Activated CD4-positive, alpha-beta T cell treated with anti-CD3 and anti-CD28 coated beads for 36 hours (primary cell): ENCODE data around the gene UBXN7. TPM values are rescaled to one million over a fixed set of nuclear protein-coding genes. Genes with fewer than 3 reads are reported as not detected.
"Not testable (repeated sequence)": the region's sequence is repeated elsewhere in the genome, so short reads cannot be mapped to it uniquely, and the experiment has no call there.

Experiments
- ATAC-seq: fragments of 200-7000 bp; cut with Tn5 transposase; one replicate; pipeline ENCODE4 v1.10.0; 2021; ENCODE audit warnings: mild to moderate bottlenecking, moderate library complexity
- CTCF ChIA-PET: fragments of 350-600 bp; sonication (Branson Sonifier 250); formaldehyde crosslinking; loops from one replicate; lab custom pipeline; 2021; ENCODE audit warnings: antibody characterized with exemption; lab: Charles Lee
- POLR2A ChIA-PET: fragments of 350-600 bp; sonication (Branson Sonifier 250); formaldehyde crosslinking; loops from one replicate; lab custom pipeline; 2021; ENCODE audit warnings: antibody characterized with exemption, inconsistent platforms; lab: Charles Lee
- DNase-seq: peaks from one replicate; pipeline ENCODE4 v3.0.0-alpha.2; 2020
- H3K27ac Mint-ChIP-seq: one replicate; pipeline ENCODE4 v1.8.0; 2021; ENCODE audit warnings: mixed read lengths
- H3K27me3 Mint-ChIP-seq: one replicate; pipeline ENCODE4 v1.8.0; 2021; ENCODE audit warnings: mixed read lengths
- H3K36me3 Mint-ChIP-seq: one replicate; pipeline ENCODE4 v1.8.0; 2021; ENCODE audit warnings: low read depth, mixed read lengths
- H3K4me1 Mint-ChIP-seq: one replicate; pipeline ENCODE4 v1.8.0; 2021; ENCODE audit warnings: mixed read lengths
- H3K4me3 Mint-ChIP-seq: one replicate; pipeline ENCODE4 v1.8.0; 2021; ENCODE audit warnings: mild to moderate bottlenecking, moderate library complexity, mixed read lengths
- H3K9me3 Mint-ChIP-seq: one replicate; pipeline ENCODE4 v1.8.0; 2021; ENCODE audit warnings: low read depth, mixed read lengths
- intact Hi-C, 2 experiments: fragments of 100-400 bp; cut with DNase I in 1 of 2; cut with micrococcal nuclease in 1 of 2; formaldehyde crosslinking; loops; one replicate each; pipeline versions ENCODE4 v1.14.2 to v1.15.1; 2022 to 2024; cut with DNase I, micrococcal nuclease
- total RNA-seq, 2 experiments: library from RNA; stranded (reverse); gene quantifications; one replicate each; pipeline ENCODE4 v1.2.3, GENCODE V29; 2021

The UBXN7 gene
- total RNA-seq, 2 experiments from 2014 or later = 67.2 to 102 TPM

GRCh38 chr3:196356556-196356955 is 75.7 kb downstream of the UBXN7 start:
- POLR2A ChIA-PET = no interaction called here
- Mint-ChIP-seq H3K36me3 (peaks cover 39% of the 10 kb centered on the region), H3K4me3 (no peak overlapping the region), H3K27me3 (no peaks in the 10 kb centered on the region), H3K4me1 (peaks cover 9% of the 10 kb centered on the region), H3K27ac (no peak overlapping the region), H3K9me3 (no peaks in the 10 kb centered on the region)
- CTCF ChIA-PET = interaction anchor here (1.6 kb wide), 1 partner anchor 103 kb away, joined by 4 read pairs; no protein-coding TSS in a partner anchor
- no peak for DNase-seq
- ATAC-seq = no peak
- intact Hi-C loops = no loop called here

DNA sequence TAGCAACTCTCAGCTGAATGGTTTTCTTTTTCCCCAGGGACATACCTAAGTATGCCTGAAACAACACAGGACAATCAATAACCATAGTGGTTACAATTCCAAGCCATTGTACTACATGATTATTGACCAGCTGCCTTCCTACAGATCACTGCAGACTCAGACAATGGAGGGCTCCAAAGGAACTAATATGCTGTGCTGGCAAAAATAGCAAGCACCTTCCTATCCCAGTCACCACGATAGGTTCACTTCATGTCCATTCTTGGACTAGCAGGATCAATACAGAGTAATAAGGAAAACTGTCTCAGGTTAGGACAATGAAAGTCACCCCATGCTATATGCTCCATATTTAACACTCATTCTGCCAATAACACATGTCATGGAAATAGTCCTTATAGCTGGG is 76.6 kb downstream of the UBXN7 start:
- intact Hi-C loops = no loop called here
- ChIA-PET POLR2A (no interaction called here), CTCF (interaction anchor here (0.6 to 0.8 kb wide), 2 partner anchors 56 to 131 kb away, joined by 4 to 5 read pairs; no protein-coding TSS in a partner anchor)
- no peaks in the 10 kb centered on the region for H3K27me3 Mint-ChIP-seq
- no peak for DNase-seq
- ATAC-seq = no peak
- H3K27ac Mint-ChIP-seq = no peak overlapping the region
- H3K36me3 Mint-ChIP-seq = peaks cover 34% of the 10 kb centered on the region
- H3K4me1 Mint-ChIP-seq = peaks cover 9% of the 10 kb centered on the region
- H3K4me3 Mint-ChIP-seq = no peak overlapping the region
- H3K9me3 Mint-ChIP-seq = no peaks in the 10 kb centered on the region

DNA sequence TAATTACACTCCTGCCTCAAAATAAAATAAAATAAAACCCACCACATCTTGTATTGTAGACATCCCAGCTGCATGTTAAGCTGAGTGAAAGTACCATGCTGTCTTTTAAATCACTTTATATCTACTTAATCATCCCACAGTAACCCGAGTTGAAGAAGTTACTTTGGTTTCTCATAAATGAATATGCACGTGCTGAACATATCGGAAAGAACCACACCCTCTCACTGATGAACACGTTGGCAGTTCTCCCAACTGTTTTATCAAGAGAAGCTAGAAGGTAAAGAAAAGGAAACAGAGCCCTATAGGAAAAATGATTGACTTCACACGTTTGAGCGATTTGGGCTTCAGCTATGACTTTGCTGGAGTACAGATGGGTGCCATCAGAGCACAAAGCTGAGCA is 78.1 kb downstream of the UBXN7 start:
- Mint-ChIP-seq H3K27ac (no peak overlapping the region), H3K9me3 (no peaks in the 10 kb centered on the region), H3K4me3 (no peak overlapping the region), H3K27me3 (no peaks in the 10 kb centered on the region), H3K36me3 (peaks cover 30% of the 10 kb centered on the region), H3K4me1 (peaks cover 6% of the 10 kb centered on the region)
- intact Hi-C loops = no loop called here
- DNase-seq (no peak), ATAC-seq (no peak)
- ChIA-PET POLR2A (interaction anchor here (0.6 kb wide), 1 partner anchor 112 kb away, joined by 4 read pairs; no protein-coding TSS in a partner anchor), CTCF (interaction anchor here (0.7 kb wide), 1 partner anchor 138 kb away, joined by 3 read pairs; no protein-coding TSS in a partner anchor)

DNA sequence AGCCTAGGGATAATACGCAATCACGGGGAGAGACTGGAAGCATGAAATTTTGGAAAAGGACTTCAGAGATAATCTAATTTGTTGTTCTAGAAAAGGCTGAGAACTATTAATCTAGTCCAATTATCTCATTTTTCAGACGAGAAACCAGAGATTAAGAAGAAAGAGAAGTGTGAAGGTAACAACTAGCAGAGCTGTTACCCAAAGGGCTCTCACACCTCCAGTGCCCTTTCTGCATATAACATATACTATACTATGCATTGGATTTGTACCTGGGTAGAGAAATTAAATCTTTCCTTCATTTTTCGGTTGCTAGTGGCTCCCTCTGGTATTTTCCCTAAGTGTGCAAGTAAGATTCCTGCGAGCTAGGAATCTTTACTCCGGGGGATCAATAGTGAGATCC is 80.7 kb downstream of the UBXN7 start:
- ChIA-PET POLR2A (no interaction called here), CTCF (interaction anchor here (0.6 to 0.7 kb wide), 2 partner anchors 10 to 13 kb away, joined by 3 read pairs; no protein-coding TSS in a partner anchor)
- no peaks in the 10 kb centered on the region for H3K9me3 Mint-ChIP-seq
- DNase-seq = no peak
- intact Hi-C loops = no loop called here
- H3K36me3 Mint-ChIP-seq = peaks cover 31% of the 10 kb centered on the region
- ATAC-seq = no peak
- no peak overlapping the region for H3K27ac Mint-ChIP-seq
- H3K4me1 Mint-ChIP-seq = no peaks in the 10 kb centered on the region
- no peak overlapping the region for H3K4me3 Mint-ChIP-seq
- H3K27me3 Mint-ChIP-seq = no peaks in the 10 kb centered on the region

- no peak overlapping the region for H3K4me3 Mint-ChIP-seq
- CTCF ChIA-PET = no interaction called here
- ATAC-seq (no peak), DNase-seq (no peak)
- no peaks in the 10 kb centered on the region for H3K9me3 Mint-ChIP-seq
- POLR2A ChIA-PET = no interaction called here
- no peak overlapping the region for H3K27ac Mint-ChIP-seq
- no peaks in the 10 kb centered on the region for H3K4me1 Mint-ChIP-seq
- peaks cover 17% of the 10 kb centered on the region for H3K36me3 Mint-ChIP-seq
- H3K27me3 Mint-ChIP-seq = no peaks in the 10 kb centered on the region
- intact Hi-C loops = no loop called here
Measured at GRCh38 chr3:196350067-196350466, 82.2 kb downstream of the UBXN7 start.

DNA sequence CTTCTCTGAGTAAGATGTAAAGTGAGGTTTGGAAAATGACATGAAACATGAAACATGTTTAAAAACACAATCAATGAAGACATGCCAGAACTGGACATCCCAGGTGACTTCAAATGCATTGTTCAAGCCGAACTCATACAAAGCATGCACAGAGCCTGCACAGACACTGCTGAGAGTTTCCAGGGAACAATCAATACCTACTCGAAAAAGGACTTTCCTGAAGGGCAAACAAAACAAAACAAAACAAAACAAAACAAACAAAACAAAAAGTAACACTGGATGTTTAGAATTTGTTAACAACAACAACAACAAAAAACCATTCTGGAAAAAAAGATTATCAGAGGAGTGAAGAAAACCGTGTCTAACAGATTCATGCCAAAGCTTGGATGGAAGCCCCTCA is 83.5 kb downstream of the UBXN7 start:
- no peak for DNase-seq
- H3K27ac Mint-ChIP-seq = no peak overlapping the region
- no peak overlapping the region for H3K4me3 Mint-ChIP-seq
- CTCF ChIA-PET = no interaction called here
- no peak for ATAC-seq
- no peaks in the 10 kb centered on the region for H3K4me1 Mint-ChIP-seq
- POLR2A ChIA-PET = no interaction called here
- H3K36me3 Mint-ChIP-seq = peaks cover 16% of the 10 kb centered on the region
- H3K9me3 Mint-ChIP-seq = no peaks in the 10 kb centered on the region
- no peaks in the 10 kb centered on the region for H3K27me3 Mint-ChIP-seq
- intact Hi-C loops = no loop called here

GRCh38 chr3:196344663-196345062 is 87.6 kb downstream of the UBXN7 start:
- Mint-ChIP-seq H3K4me3 (no peak overlapping the region), H3K4me1 (peaks cover 7% of the 10 kb centered on the region), H3K27ac (no peak overlapping the region), H3K27me3 (no peaks in the 10 kb centered on the region), H3K9me3 (no peaks in the 10 kb centered on the region), H3K36me3 (peaks cover 12% of the 10 kb centered on the region)
- intact Hi-C loops = no loop called here
- ChIA-PET POLR2A (no interaction called here), CTCF (no interaction called here)
- ATAC-seq = no peak
- no peak for DNase-seq

- intact Hi-C loops, H3K27ac Mint-ChIP-seq, CTCF ChIA-PET, POLR2A ChIA-PET, H3K9me3 Mint-ChIP-seq, ATAC-seq, H3K27me3 Mint-ChIP-seq, H3K4me1 Mint-ChIP-seq, H3K4me3 Mint-ChIP-seq, DNase-seq: not testable (repeated sequence)
- peaks cover 12% of the 10 kb centered on the region for H3K36me3 Mint-ChIP-seq
Measured at GRCh38 chr3:196343917-196344316, 88.3 kb downstream of the UBXN7 start.

DNA sequence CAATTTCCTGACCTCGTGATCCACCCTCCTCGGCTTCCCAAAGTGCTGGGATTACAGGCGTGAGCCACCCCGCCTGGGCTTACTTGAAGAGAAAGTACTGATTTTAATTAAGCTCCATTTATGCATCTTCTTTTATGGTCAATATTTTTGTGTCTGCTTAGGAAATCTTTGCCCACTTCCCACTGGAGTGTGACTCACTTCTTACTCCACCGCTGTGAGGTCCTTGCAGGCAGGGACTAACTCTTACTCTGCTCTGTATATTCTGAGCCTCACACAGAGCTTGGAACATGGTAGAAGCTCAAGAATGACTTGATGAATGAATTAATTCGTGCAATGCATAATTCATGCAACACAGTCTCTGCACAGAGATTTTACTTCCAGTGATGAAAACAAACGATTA is 91.1 kb downstream of the UBXN7 start:
- Mint-ChIP-seq H3K9me3 (no peaks in the 10 kb centered on the region), H3K4me1 (peaks cover 7% of the 10 kb centered on the region), H3K27me3 (no peaks in the 10 kb centered on the region), H3K27ac (no peak overlapping the region), H3K36me3 (no peaks in the 10 kb centered on the region), H3K4me3 (no peak overlapping the region)
- ChIA-PET POLR2A (no interaction called here), CTCF (interaction anchor here (0.7 to 1.0 kb wide), 3 partner anchors 10 to 187 kb away, joined by 3 to 4 read pairs (median 3); no protein-coding TSS in a partner anchor)
- no peak for ATAC-seq
- intact Hi-C loops = no loop called here
- DNase-seq = no peak

- no peak overlapping the region for H3K27ac Mint-ChIP-seq
- no peaks in the 10 kb centered on the region for H3K27me3 Mint-ChIP-seq
- H3K4me1 Mint-ChIP-seq = peaks cover 7% of the 10 kb centered on the region
- H3K9me3 Mint-ChIP-seq = no peaks in the 10 kb centered on the region
- no peaks in the 10 kb centered on the region for H3K36me3 Mint-ChIP-seq
- ChIA-PET CTCF (interaction anchor here (1.0 kb wide), 1 partner anchor 188 kb away, joined by 4 read pairs; no protein-coding TSS in a partner anchor), POLR2A (no interaction called here)
- intact Hi-C loops = no loop called here
- no peak for ATAC-seq
- no peak for DNase-seq
- no peak overlapping the region for H3K4me3 Mint-ChIP-seq
Measured at GRCh38 chr3:196340466-196340865, 91.8 kb downstream of the UBXN7 start.

- Mint-ChIP-seq H3K36me3 (no peaks in the 10 kb centered on the region), H3K27ac (no peak overlapping the region), H3K27me3 (no peaks in the 10 kb centered on the region), H3K9me3 (no peaks in the 10 kb centered on the region), H3K4me3 (no peak overlapping the region), H3K4me1 (peaks cover 7% of the 10 kb centered on the region)
- CTCF ChIA-PET = interaction anchor here (0.6 kb wide), 2 partner anchors 18 to 921 kb away, joined by 3 read pairs; no protein-coding TSS in a partner anchor
- intact Hi-C loops = no loop called here
- peak; percentile 55 for ATAC-seq
- POLR2A ChIA-PET = no interaction called here
- DNase-seq = peak; percentile 25
Measured at GRCh38 chr3:196339493-196340254, 92.6 kb downstream of the UBXN7 start.

DNA sequence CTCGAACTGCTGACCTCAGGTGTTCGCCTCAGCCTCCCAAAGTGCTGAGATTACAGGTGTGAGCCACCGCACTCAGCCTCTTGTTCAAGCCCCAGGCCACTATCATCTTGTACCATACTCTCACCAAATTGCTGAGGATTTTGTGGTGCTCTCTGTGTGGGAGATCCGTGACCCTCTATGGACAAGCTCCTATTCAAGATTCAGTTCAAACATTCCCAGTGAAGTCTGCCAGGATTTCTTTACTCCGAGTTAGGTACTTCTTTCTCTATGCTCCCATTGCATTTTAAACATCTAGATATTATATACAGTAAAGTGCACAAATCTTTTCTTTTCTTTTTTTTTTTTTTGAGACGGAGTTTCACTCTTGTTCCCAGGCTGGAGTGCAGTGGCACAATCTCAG is 93.2 kb downstream of the UBXN7 start:
- Mint-ChIP-seq H3K36me3 (no peaks in the 10 kb centered on the region), H3K4me3 (no peak overlapping the region), H3K27me3 (no peaks in the 10 kb centered on the region), H3K27ac (no peak overlapping the region), H3K4me1 (peaks cover 7% of the 10 kb centered on the region), H3K9me3 (no peaks in the 10 kb centered on the region)
- CTCF ChIA-PET = interaction anchor here (0.6 kb wide), 1 partner anchor 921 kb away, joined by 3 read pairs; no protein-coding TSS in a partner anchor
- intact Hi-C loops = no loop called here
- ATAC-seq (no peak), DNase-seq (no peak)
- POLR2A ChIA-PET = no interaction called here
